DMS153 treated with DMSO at 0.1 percent for 48 hours (cell line): ENCODE data around the gene GRIK4.
A peak's percentile ranks its signal among the peaks of the same experiment; 100 is the strongest.

Experiments
- DNase-seq: peaks from one replicate; lab custom pipeline; 2025; ENCODE audit not compliant: unreplicated experiment; lab: John Stamatoyannopoulos, UW

GRIK4 gene

GRCh38 chr11:120630122-120630521 is 118.6 kb downstream of the GRIK4 start:
- DNase-seq: no peak

GRCh38 chr11:120632579-120632978 is 121.0 kb downstream of the GRIK4 start:
- DNase-seq: no peak

- no peak for DNase-seq
These were observed 122.3 kb downstream of the GRIK4 start for GRCh38 chr11:120633616-120634393.

GRCh38 chr11:120634706-120635105 is 123.2 kb downstream of the GRIK4 start:
- no peak for DNase-seq

- no peak for DNase-seq
These were observed 123.7 kb downstream of the GRIK4 start for GRCh38 chr11:120635136-120635810.

- no peak for DNase-seq
These were observed 125.6 kb downstream of the GRIK4 start for GRCh38 chr11:120637131-120637530.

- no peak for DNase-seq
These were observed 130.8 kb downstream of the GRIK4 start for GRCh38 chr11:120642196-120642894.

- DNase-seq: no peak
These were observed 131.7 kb downstream of the GRIK4 start for GRCh38 chr11:120643284-120643683.

- DNase-seq: peak; percentile 16
These were observed 134.1 kb downstream of the GRIK4 start for GRCh38 chr11:120645639-120646038.

GRCh38 chr11:120646206-120646605 is 134.7 kb downstream of the GRIK4 start:
- no peak for DNase-seq

GRCh38 chr11:120647681-120648080 is 136.1 kb downstream of the GRIK4 start:
- DNase-seq: no peak

GRCh38 chr11:120648771-120649170 is 137.2 kb downstream of the GRIK4 start:
- peak; percentile 7 for DNase-seq

GRCh38 chr11:120649316-120649715 is 137.8 kb downstream of the GRIK4 start:
- DNase-seq: no peak

GRCh38 chr11:120651396-120651795 is 139.8 kb downstream of the GRIK4 start:
- no peak for DNase-seq

- no peak for DNase-seq
These were observed 140.3 kb downstream of the GRIK4 start for GRCh38 chr11:120651836-120652235.

GRCh38 chr11:120652705-120653335 is 141.3 kb downstream of the GRIK4 start:
- no peak for DNase-seq

GRCh38 chr11:120655589-120655988 is 144.0 kb downstream of the GRIK4 start:
- DNase-seq: no peak

- no peak for DNase-seq
These were observed 145.9 kb downstream of the GRIK4 start for GRCh38 chr11:120657306-120658070.

- DNase-seq: no peak
These were observed 146.5 kb downstream of the GRIK4 start for GRCh38 chr11:120658071-120658423.

- no peak for DNase-seq
These were observed 147.5 kb downstream of the GRIK4 start for GRCh38 chr11:120659076-120659475.
